GM19025 (cell line): ENCODE results near the gene TUBB1.
"Not testable (repeated sequence)": the region's sequence is repeated elsewhere in the genome, so short reads cannot be mapped to it uniquely, and the experiment has no call there.

Experiments
- ATAC-seq: cut with Tn5 transposase; IDR thresholded peaks from one replicate; pipeline ENCODE4 v1.9.1; 2021; ENCODE audit warnings: mild to moderate bottlenecking, low read depth, moderate library complexity; ENCODE audit not compliant: unreplicated experiment

Gene TUBB1

GRCh38 chr20:59019217-59019616 is at the start of gene TUBB1:
TUBB1 (plus strand) TSS chr20:59019429; CDS start chr20:59019523, 94 bp downstream.
- ATAC-seq: no peak

GRCh38 chr20:58969439-58969838 is 49.8 kb upstream of the TUBB1 start:
- no peak for ATAC-seq

- ATAC-seq: no peak
Measured at GRCh38 chr20:58970146-58970545, 49.1 kb upstream of the TUBB1 start.

- ATAC-seq: no peak
Measured at GRCh38 chr20:58971429-58971828, 47.8 kb upstream of the TUBB1 start.

GRCh38 chr20:58973179-58973578 is 46.0 kb upstream of the TUBB1 start:
- ATAC-seq: no peak

GRCh38 chr20:58973866-58974265 is 45.4 kb upstream of the TUBB1 start:
- ATAC-seq: no peak

- ATAC-seq: no peak
Measured at GRCh38 chr20:58975353-58975752, 43.9 kb upstream of the TUBB1 start.

- no peak for ATAC-seq
Measured at GRCh38 chr20:58976061-58976730, 43.0 kb upstream of the TUBB1 start.

- no peak for ATAC-seq
Measured at GRCh38 chr20:58978351-58979190, 40.7 kb upstream of the TUBB1 start.

GRCh38 chr20:58980711-58981627 is 38.3 kb upstream of the TUBB1 start, which contains the start of gene NELFCD:
NELFCD (plus strand) TSS chr20:58981256; CDS start chr20:58981310, 54 bp downstream.
- peak; percentile 86 for ATAC-seq

- no peak for ATAC-seq
Measured at GRCh38 chr20:58981628-58982364, 37.4 kb upstream of the TUBB1 start.

- ATAC-seq: no peak
Measured at GRCh38 chr20:58982406-58983114, 36.7 kb upstream of the TUBB1 start.

GRCh38 chr20:58983115-58983468 is 36.1 kb upstream of the TUBB1 start:
- ATAC-seq: not testable (repeated sequence)

- ATAC-seq: no peak
Measured at GRCh38 chr20:58984691-58985090, 34.5 kb upstream of the TUBB1 start.

GRCh38 chr20:58985656-58986055 is 33.6 kb upstream of the TUBB1 start:
- no peak for ATAC-seq

GRCh38 chr20:58986286-58986967 is 32.8 kb upstream of the TUBB1 start:
- ATAC-seq: no peak

GRCh38 chr20:58986968-58987517 is 32.2 kb upstream of the TUBB1 start:
- no peak for ATAC-seq

GRCh38 chr20:58987790-58988564 is 31.3 kb upstream of the TUBB1 start:
- no peak for ATAC-seq
